ENCODE results near the gene MAPK1.

The MAPK1 gene

DNA sequence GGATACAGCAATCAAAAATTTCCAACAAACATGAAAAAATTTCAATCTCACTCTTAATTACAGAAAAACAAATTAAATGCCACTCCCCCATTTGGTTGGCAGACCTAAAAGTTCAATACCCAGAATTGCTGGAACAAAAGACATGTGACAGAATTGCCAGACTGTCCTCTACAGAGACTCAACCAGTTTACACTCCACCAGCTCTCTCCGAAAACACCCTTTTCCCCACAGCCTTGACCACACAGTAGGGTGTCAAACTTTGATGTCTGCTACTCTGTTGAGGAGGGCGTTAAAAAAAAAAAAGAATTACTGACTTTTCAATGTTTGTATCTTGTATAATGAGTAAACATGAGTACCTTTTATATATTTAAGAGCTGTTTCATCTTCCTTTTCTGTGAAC, 87.2 kb downstream of the MAPK1 start:
- DNase-seq, result no peak

DNA sequence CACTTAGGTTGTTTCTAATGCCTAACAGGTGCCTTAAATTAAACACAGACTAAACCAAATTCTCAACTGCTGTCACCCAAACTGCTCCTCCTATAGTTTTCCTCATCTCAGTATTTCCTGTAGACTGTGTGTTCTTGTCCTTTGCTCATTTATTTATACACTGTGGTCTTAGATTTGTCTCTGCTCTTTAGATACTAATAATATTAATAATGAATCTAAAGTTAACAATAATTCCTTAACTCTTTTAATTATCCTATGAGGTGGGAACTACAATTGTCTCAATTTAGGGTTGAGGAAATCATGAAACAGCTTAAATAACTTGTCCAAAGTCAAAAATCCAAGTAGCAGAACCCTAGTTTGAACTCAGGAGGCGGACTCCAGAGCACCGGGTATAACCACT, 88.0 kb downstream of the MAPK1 start:
- no peak for DNase-seq

DNA sequence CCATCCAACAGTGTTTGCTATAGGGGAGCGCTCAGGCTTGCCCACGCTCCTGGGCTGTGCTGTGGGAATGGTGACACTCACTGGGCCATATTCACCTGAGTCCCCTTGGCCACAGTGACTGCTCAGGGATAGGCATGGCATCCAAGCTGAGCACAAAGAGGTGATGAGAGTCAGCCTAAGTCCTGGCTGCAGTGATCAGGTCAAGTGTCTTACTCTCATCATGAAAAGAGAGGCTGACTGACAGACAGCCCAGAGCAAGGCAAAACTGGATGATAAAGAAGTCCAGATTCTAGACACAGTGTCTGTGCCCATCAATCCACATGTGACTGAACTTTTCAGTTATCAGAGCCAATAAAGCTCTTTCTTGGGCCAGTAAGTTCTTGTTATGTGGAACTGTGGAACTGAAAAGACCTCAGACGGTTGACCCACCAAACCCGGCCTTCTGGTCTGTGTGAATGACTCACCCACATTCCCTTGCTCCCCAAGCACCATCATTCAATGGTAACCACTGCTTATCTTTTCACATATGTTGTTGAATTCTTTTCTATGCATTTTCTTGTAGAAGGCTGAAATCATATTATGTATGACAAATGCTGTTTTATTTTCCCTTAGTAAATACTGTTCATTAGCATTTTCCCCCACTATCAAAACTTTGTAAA, 88.6 kb downstream of the MAPK1 start:
- no peak for DNase-seq

DNA sequence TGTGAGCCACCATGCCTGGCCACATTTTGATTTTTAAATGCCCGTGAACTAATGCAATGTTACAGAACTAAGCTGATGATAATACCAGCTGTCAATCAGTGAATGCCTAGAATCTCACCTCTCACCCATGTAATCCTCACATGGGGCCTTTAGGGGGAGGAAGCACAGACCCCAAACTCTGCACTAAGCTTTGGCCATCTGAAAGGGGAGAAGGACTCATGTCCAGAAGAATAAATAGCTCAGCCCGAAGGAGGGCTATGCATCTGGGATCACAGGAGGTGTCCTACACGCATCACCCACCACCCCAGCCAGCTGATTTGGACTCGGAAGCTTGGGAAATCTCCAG, 95.8 kb downstream of the MAPK1 start:
- DNase-seq, result no peak

DNA sequence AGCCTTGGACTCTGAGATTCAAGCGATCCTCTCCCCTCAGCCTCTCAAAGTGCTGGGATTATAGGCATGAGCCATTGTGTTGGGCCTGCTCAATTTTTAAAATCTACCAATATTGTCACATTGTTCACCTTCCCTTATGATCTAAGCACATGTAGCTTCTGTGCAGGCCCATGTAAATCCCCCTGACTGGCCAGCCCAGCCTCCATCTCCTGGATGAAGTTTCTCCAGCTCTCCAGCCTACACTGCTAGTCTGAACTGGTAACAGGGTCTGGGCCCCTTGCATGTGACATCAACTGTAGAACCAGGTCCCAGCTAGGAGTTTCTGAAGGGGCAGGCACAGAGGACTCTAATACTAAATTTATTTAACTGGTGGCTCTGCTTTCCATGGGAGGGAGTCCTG, 99.0 kb downstream of the MAPK1 start:
- DNase-seq, result no peak

DNA sequence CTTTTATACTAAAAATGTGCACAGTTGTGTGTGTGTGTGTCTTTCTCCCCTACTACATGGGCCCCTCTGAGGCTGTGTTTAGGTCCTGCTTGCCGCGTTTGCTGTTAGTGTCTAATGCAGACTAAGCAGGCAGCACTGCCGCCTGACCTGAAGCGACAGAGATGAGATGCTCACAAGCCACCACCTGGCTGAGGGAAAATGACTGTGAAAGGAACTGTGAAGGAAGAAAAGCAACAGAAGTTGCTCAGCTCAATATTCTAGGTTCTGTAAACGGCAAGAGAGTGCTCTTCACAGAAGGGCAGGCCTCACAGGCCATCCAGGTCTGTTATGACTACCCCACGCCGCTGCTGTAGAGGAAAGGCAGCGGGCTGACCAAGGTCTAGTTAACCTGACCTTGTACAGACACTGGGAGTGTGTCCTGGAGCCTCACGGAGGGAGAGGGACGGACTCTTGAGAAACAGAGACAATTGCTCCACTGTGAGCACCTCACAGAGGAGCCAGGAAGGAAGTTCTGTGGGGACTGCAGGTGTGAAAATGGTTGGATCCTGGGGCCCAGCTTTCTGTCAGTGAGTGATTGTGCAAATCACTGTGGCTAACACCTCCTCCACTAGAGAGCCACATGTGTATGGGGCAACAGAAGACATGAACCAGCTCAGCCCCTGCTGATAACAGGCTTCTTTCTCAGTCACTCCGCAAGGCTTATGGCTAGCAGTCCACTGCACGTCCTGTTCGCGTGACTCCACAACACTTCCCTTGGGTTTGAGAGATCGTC, 100.6 kb downstream of the MAPK1 start:
- no peak for DNase-seq

DNA sequence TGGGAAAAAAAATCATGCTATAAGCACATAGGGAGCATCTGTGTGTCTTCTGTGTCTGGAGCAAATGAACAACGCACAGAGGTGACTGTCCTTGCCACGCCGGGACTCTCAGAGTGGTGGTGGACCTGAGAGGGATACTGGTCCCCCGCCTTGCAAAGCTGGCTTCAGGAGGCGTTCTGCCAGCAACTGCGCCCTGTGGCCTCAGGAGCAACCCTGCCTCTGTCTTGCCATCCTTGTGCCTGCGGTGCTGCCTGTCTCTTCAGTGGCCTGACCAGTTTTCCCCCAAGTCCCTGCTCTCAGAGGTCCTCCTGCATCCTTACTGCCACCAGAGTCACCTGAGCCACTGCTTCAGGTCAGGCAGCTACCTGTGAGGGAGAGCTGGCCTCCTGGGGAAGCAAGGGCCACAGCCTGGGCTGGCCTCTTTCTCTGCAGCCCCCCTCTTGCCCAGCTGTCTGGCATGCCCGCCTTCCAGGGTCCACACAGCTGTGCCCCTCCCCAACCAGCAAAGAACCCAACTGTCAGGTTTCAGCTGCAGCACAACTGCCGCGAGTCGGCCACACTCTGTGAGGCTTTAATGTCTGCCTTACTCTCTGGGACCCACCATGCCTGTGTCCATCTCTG, 101.4 kb downstream of the MAPK1 start:
- no peak for DNase-seq

DNA sequence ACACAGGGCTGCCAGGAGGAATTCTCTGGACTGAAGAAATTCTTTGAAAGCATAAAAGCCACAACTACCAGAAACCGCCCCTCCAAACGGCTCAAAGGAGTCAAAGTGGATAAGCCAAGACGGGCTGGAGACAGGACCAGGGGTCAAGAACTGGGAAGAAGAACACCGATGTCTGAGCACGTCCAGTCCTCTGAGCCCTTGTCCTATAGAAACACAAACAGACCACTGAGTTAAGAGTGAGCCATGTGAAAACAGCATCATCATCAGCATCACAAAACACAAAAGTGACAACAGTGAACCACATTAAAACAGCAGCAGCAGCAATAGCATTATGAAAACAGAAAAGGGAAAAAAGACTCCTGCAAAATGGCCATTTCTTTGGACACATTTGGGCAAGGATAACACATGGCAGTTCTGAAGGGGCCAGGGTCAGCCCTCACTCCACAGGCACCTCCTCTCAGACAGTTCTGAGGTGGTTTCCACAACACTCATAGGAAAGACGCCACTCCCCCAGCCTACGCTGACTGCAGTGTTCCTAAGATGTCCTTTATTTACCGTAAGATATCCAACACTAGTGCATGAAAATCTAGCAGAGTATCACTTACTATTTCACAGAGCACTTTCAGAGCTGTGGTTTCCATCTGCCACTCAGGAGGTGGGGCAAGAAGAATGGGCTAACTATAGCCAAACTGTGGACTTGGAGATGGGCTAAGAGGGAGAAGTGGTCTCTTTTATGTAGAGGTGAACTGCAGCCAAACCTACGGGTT, 103.2 kb downstream of the MAPK1 start:
- DNase-seq, result no peak

DNA sequence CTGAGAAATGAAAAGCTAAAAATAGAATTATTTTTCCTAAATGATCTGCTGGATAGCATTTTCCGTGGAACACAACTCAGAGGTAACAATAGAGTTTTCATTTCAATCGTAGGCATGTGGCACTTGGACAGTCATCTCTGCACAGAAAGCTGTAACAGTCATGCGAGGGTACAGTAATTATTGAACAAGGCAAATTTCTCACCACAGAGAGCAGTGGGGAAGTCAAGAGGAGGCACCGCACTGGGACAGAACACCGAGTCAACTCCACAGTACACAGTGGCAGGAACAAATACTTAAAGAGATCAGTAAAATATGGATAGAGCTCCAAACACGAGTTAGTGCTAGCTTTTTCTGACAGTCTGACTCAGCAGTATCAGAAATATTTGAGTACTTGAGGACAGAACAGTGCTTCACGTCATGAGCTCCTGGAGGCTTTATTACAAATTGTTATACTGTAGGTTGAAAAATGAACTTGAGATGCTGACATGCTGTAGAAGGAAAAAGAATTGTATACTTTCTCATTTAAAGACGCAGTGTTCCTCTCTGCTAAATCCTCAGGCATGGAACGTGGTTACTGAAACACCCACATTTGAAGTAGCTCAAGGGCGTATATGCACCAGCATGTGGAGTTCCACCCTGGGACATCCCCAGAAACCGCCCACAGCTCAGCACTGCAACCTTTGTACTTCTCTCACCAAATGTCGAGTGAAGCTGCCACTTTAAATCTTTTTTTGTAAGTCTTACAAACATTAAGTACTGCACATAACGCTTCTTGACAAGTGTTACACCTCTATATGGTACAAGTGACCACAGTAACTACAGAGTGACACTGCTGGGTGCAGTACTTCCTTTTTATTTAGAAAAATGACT, 104.5 kb downstream of the MAPK1 start:
- DNase-seq, result no peak

DNA sequence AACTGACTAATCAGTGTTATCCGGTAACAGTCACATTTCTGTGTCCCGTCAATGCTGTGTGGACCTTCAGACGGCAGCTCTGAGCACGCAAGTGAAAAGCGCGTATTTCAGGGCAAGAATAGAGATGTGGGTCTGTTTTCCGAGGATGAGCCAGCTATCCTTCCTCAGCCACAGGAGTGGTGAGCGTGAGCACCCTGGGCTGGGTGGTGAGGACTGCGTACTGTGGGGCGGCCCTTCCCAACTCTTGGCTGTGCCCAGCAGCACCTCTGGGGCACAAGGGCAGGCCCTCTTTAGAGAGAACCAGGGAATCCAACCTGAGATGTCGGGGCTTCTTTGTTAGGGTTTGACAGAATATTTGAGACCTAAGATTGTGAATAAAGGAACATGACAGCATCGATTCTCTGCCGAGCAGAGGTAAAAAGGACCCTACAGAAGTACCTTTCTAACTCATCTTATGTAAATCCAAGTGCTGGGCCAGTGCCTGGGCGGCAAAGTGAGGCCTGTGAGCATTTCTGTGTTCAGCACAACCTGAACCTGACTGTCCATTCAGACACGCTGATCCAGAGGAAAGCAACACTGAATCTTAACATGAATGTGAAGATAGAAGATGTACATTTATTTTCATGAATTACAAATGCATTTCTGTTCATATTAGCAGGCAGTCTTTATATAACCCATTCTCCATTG, 105.3 kb downstream of the MAPK1 start:
- no peak for DNase-seq

DNA sequence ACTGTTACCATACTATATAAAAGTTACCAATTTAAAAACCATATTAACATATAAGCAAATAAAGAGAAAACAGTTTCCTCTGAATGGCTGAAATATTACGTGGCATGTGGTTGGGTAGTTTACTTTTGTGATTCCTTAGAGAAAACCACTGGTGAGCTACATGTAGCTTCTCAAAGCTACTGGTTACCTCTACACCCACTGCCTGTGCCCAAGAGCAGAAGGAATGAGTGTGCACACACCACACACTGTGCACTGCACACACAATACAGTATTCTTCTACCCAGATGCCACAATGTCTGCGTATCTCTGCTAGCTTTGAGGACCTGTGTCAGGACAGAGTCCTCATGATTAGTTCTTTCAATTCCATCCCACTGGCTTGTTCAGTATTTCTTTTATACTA, 106.4 kb downstream of the MAPK1 start:
- DNase-seq, result no peak

DNA sequence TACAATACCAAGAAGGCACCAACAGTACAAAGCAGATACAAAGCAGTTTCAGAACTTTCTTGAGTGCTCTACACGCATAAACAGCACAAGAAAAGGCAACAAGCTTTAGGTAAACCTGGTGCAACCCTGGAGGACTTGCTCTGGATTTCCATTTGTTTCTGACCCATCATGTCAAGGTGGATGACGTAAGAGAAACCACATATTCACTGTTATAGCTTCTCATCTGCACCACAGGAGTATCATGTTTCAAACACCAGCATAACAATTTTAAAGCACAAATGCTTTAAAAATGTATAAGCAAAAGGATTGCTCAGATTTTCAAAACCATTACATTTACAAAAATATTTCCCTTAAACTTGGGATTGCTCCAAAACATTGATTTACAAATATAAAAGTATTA, 106.8 kb downstream of the MAPK1 start:
- DNase-seq, result no peak

DNA sequence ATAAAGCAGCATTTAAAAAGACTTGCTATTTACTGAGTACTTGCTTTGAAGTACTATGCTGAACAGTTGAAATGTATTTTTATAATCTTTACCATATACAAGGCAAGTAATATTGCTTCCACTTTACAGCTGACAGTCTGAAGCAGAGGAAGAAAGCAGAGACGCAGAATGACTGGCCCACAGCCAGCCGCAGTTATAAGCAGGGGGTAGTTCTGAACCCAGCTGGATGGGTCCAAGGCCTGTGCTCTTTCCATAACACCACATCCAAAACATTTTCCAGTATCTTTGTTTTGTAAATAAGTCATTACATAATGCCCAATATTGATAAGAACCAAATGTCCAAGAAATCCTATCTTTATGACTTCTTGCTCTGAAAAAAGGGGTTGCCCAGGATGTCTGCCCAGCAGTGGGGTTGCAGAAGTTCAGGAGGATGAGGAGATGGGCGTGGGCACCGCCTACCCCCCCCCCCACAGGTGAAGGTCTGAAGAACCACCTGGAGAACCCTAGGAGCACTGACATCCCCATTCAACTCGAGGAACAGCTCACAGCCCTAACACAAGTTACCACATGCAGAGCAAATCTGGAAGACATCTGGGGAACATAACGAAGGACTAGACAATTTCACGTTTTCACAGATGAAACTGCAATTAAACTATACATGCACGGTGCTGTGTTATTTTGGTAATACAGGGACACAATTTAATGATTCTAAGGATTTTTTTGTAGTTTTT, 107.6 kb downstream of the MAPK1 start:
- no peak for DNase-seq

DNA sequence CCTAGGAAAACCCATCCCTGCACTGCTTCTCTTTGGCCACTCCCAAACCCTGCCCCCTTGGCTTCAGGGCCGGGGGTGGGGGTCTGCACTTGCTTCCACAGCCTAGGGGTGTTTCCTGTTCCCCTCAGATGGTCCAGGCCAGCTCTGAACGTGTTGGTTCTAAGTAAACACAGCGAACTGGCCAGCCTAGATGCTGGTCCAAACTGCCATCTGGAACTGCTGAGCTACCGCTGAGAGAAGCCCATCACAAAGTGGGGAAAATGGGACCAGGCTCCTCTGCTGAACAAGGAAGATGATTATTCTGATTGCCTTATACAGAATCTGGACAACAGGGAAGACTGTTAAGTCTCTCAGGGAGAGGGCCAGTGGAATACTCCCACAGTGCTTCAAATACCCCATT, 108.4 kb downstream of the MAPK1 start:
- DNase-seq, result no peak

DNA sequence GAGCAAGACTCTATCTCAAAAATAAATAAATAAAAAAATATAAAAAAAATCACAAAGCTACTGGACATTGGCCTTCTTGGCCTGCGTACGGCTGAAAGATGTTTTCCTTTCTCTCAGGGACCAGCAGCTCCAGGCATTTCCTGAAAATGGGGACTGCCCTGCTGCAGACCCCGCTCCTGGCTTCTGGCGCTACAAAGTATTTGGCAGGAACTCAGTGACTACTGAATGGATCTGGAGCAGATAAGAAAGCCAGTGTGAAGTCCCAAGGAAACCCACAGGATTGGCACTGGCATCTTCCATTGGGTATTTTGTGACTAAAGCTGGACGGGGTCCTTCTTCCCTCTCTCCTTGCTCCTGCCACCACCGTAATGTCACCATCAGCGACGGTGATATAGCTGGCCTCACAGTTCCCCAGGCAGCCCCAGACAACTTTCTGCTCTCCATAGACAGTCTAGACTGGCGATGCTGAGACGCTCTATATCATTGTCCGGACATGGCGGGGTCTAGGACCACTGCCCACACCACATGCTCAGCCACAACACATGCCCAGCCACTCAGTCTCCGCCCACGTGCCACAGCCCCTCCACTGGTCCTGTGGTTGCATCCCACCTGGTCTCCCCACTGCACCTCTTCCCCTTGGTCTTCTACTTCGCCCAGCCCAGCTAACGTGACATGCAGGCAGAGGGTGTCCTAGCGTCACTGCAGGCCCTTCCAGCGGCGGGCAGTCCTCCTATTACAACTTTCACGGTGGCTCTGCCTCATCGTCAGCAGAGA, 109.2 kb downstream of the MAPK1 start:
- no peak for DNase-seq

DNA sequence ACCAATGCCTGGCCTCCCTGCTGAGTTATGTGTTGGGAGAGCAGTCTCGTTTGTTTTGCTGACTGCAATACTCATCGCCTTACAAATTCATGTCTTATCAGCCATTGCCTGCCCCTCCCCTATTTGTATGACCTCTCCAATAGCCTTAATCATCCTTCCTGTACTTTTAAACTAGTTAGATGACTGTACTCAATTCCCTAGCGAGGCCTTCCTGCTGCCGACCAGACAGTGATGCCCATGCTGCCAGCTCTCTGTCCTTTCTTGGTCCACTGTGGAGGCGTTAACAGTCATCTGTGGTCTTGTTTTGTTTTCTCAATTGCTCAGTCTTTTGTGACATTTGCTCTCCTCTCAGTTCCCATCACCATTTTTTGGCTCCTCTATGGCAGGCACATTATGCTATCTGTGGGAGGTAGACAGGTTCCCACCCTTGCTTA, 111.6 kb downstream of the MAPK1 start:
- no peak for DNase-seq

DNA sequence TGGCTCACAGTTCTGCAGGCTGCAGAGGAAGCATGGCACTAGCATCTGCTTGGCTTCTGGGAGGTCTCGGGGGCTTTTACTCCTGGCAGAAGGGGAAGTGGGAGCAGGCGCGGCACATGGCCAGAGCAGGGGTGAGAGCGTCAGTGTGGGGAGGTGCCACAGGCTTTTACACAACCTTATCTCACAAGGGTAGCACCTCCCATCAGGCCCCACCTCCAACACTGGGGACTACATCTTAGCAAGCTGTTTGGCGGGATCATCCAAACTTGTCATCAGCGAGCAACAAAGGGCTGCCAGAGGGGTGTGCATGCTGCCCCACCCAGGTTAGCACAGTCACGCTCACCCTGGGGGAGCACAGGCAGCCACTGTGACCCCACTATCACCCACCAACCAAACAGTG, 112.9 kb downstream of the MAPK1 start:
- DNase-seq, result peak; percentile 63

DNA sequence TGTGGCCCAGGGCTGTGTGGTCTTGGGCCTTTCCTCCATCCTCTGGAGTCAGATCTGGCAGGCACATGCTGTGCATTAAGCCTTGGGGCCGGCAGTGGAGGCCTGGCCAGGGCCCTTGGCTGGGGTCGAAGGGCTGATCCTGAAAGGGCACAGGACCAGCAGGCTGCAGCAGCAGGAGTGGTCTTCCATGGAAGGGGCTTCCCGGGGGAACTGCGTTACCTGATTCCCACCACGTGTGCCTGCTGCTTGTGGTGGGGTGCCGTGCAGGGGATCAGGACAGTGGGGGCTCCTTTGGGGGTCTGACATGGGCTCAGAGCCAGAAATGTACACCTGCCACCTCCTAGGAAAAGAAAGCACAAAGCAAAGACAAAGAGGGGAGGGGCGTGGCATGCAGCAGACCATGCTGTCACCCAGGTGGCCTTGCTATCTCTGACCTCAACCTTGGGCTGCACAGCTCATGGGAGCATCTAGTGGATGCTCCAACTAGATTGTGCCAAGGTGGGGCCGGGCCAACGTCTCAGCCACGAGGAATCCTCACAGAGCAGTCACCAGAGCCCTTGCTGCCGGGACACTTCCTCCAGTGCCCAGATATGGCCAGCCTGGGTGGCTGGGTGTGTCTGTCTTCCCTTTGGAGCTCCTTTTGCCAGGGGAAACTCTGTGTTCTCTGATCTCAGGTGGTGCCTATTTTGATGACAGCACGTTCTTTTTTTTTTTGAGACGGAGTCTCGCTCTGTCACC, 113.9 kb downstream of the MAPK1 start:
- DNase-seq, result no peak

DNA sequence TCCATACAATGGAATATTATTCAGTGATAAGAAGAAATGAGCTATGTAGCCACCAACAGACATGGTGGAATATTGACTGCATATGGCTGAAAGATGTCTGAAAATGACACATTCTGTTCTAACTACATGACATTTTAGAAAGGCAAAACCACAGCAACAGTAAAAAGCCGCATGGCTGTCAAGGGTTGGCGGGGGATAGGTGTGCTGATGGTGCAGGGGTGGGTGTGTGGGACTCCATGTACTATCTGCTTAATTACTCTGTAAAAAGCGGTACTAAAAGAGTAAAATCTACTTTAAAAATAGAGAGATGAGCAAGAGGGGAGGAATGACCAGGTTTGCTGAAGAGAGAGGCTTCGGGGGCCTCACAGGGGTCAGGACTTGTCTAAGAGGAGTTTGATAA, 115.2 kb downstream of the MAPK1 start:
- no peak for DNase-seq

DNA sequence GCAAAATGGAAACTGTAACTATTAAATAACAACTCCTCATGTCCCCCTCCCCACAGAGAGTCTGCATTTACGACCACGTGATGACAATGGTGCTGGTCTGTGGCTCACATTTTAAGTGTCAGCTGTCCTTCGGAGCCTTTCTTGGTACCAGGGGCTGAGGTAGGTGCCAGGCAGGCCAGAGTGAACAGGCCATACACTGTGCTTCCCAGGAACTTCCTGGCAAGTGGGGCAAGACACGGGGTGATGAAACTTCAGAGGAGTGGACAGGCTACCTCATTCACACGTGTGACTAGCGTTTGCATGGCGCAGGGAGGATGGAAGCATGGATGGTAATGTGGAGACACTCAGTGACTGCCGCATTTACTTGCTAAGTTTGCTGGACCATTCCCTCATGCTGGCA, 121.5 kb downstream of the MAPK1 start:
- DNase-seq, result no peak
